PC-3 (cell line): ENCODE measurements around the gene PTPN14.

Experiments used
- CTCF ChIP-seq: fragments of 300-600 bp; sonication (generic); conservative IDR thresholded peaks from 2 replicates; pipeline ENCODE4 v1.5.1; 2017; ENCODE audit warnings: antibody characterized with exemption, low read depth, mild to moderate bottlenecking, low read length
- EZH2 ChIP-seq: fragments of 300-600 bp; sonication (generic); IDR thresholded peaks from one replicate; pipeline ENCODE4 v1.6.1; 2017; ENCODE audit warnings: antibody characterized with exemption, mild to moderate bottlenecking, low read length; ENCODE audit not compliant: unreplicated experiment

- TF ChIP-seq CTCF (no peak), EZH2 (no peak)
Observed at GRCh38 chr1:214372092-214372491, 179.3 kb downstream of the PTPN14 start.
